Ovary (tissue), 1 donor: Measurements from ENCODE around the gene PLEKHA6.

Source experiments
- EP300 ChIP-seq: sonication (generic); formaldehyde crosslinking; IDR thresholded peaks from one replicate; pipeline ENCODE4 v1.6.1; 2017; ENCODE audit warnings: antibody characterized with exemption
- POLR2A ChIP-seq: fragments of 450-650 bp; IDR thresholded peaks from one replicate; pipeline ENCODE4 v1.6.1; 2017; ENCODE audit warnings: antibody characterized with exemption, mild to moderate bottlenecking, moderate library complexity

DNA sequence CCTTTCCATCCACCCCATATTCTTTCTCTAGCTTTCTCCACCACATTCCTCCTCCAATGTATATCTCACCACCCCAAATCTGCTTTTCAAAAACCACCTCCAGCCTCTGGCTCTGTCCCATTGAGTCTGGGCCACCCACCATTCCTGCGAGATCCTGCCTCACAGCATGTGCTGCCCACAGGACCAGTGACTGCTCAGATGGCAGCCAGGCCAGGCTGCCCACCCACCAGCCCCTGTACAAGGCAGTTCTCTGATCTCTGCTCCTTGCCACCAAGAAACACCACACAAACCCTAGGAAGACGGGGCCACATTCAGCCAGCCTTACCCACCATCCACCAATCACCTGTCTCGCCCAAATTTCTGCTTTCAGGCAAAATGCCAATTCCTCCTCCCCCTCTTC is 53.7 kb downstream of the PLEKHA6 start:
- TF ChIP-seq EP300 (no peak), POLR2A (no peak)
